Measurements from ENCODE around the gene LGALS3BP.
A peak's percentile ranks its signal among the peaks of the same experiment; 100 is the strongest.

Gene LGALS3BP

DNA sequence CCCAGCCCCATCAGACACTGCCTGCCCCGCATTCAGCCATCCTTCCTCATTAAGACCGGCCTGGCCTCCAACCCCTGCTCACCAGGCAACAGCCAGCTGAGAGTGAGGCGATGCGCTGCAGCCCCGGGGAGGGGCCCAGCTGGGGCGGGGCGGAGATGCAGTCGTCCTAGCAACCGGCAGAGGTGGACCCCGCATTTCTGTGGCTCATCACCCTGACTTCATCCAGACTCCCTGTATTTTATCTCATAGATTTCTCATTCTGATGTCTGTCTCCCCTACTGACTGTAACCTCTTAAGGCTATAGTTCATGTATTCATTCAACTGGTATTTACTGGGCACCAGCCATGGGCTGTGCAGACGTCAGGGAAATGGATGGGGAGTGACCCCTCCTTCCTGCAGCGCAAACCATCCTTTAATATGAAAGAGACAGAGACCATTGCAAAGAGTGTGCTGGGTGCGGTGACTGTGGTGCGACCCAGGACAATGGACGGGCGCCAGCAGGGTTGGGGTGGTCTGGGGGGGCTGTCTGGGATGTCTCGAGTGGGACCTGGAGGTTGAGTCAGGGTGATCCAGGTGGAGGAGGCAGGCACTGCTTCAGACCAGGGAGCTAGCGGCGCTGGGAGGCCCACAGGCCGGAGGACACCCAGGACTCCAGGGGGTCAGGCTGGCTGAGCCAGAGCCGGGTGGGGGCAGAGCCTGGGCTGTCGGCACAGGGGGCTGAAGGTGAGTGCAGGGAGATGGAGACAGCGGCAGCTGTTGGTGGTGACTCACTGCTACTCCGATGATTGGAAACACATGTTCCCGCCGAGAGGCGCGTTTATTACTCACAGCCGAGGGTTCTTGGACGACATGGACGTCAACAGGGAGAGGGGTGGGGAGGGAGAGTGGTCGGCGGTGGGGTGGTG lies 44.1 kb downstream of the LGALS3BP start:
- no peak for DNase-seq (ENCODE audit: low spot score)

DNA sequence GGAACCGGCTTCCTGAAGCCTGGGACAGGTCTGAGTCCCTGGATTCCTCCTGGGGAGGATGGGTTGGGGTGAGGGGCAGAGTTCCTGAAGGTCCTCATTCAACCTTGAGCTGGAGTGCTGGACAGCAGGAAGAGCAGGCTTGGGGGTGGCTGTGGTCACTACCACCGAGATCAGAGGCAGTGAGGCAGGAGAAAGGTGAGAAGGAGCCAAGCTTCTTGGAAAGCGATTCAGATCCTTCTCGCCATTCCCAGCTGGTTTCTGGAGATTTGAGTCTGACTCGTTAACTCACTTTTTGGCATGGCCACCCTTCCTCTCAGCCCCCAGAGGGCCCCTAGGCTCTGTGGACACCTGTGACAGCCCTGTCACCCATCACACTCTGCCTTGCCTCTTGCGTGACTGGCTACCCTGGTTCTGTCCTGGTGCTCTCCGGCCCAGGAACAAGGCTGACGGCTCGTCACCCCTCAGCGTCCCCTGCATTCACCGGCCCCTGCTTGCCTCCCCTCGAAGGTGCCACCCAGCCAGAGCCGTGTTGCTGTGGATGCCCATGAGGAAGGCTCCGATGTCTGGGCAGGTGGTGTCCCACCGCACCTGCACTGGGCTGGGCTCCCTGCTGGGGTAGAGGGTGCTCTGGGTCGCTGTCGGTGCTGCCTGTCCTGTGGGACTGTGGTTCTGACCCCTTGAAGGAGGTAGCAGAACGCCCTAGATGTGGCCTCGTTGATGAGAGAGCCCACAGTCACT lies 44.9 kb downstream of the LGALS3BP start:
- no peak for DNase-seq (ENCODE audit: low spot score)

DNA sequence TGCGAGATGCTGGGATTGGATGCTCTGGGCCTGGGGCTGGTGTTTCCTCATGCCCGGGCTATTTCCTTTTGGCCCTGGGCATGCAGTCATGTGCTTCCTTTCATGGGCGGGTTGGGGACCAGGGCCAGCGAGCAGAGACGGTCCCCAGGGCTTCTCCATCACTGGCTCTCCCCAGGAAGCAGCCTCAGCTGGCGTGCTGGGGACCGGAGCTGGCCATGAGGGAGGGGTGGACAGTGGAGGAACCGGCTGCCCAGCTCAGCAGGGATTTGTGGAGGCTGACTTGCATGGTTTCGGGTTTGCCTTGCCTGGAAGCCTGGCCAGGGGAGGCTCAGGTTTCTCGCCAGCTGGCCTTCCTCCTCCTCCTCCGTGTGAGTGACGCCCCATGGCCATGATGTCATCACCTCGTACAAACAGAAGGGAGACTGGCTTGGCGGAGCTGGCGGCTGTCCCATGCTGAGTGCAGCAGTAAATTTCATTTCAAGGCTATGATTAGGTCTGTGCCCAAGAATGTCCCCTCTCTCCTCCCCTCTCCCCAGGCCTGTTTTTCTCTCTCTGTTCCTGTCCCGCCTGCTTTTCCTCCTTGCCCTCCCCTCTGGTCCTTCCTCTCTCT lies 45.7 kb downstream of the LGALS3BP start:
- no peak for DNase-seq (ENCODE audit: low spot score)

DNA sequence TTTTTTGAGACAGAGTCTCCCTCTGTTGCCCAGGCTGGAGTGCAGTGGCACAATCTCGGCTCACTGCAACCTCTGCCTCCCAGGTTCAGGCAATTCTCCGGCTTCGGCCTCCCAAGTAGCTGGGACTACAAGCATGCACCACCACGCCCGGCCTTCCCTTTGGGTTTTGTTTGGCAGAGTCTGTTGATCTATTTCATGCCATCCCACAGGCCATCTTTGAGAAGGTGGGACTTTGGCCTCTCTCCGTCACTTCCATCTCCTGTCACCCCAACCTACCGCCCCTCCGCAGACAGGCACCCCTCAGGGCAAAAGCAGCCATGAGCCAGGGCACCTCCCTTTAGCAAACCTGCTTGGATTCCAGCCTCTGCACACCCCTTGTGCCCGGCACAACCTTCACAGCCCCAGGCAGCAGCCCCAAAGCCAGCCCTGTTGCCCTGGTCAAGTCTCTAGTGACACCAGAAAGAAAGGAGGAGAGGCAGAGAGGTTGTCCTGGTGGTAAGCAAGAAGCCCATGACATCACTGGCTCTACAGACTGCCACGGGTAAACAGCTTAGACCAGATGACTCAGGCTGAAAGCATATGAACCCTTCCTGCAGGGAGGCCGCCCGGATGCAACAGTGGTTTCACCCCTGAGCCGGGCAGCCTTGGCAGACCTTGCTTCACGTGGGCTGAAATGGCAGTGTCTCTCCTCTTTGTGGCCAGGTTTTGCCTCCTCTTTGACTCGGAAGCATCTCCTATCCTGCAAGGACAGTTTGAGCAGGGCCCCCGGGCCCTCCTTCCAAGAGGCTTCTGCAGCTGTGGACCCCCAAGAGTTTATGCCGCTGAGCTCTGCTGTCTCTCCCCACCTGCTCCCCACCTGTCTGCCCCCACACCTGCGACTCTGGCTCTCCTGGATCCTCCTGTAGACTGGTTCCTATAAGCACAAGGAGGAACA lies 46.4 kb downstream of the LGALS3BP start:
- peak; percentile 78 for DNase-seq (ENCODE audit: low spot score)

DNA sequence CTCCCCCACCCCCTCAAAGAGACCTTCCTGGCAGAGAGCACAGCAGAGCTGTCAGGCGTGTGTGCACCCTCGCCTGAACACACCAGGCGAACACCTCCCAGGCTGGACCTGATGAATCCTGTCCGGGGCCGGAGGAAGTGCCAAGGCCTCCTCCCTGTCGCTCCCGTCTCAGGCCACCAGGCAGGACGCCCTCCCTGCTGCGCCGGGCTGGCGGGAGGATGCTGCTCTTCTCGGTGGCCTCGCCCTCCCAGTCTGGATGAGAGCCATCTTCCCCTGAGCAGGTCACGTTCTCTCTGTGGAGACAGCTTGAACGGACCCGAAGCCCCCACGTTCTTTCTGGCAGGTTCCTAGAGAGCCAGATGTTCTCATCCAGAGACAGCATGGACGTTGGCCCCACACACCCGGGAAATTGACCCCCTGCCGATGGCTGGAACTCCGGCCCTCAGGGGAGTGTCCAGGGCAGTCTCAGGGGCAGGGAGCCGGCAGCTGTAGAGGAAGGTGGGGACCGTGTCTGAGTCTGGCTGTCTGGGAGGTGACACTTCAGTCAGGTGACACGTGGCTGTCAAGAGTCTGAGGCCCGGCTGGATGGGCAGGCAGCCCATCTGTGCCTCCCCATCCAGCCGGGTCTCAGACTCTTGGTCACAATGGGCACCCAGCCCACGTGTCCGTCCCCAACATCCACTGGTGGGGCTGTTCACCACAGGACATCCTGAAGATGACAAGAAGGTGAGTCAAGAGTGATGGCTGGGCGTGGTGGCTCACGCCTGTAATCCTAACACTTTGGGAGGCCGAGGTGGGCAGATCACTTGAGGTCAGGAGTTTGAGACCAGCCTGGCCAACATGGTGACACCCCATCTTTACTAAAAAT lies 49.6 kb downstream of the LGALS3BP start:
- no peak for DNase-seq (ENCODE audit: low spot score)

DNA sequence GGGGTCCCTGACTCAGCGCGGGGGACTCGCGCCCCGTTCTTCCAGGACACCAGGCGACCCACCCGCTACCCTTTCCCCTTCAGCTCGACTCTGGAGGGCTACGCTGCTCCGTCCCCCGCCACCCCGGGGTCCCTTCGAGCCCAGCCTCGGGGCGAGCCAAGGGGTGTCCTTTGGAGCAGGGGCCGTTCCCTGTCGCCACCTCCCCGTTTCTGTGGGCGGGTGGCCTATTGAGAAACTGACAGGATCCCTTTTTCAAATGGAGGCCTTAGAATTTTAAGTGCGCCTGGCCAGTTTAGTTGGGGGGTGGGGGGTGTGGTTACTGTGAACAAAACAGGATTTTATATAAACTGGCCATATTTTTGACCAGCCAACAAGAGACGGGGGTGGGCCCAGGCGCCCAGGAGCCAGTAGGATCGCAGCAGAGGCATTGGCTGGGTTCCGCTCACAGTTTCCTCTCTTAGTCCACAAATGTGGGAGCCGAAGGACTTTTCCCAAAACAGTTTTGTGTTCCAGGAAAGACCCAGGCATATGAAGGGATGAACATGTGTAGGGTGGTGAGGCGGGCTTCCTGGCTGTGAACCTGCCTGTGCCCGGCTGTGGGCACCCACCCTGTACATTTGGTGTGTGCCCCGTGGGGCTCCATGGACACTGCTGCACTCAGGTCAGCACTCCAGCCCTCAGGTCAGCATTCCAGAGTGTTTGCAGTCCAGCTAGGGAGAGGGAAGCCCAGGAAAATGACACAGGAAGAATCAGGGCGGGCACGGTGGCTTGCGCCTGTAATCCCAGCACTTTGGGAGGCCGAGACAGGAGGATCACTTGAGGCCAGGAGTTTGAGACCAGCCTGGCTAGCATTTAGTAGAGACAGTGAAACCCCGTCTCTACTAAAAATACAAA lies 53.8 kb downstream of the LGALS3BP start:
- no peak for DNase-seq (ENCODE audit: low spot score)

DNA sequence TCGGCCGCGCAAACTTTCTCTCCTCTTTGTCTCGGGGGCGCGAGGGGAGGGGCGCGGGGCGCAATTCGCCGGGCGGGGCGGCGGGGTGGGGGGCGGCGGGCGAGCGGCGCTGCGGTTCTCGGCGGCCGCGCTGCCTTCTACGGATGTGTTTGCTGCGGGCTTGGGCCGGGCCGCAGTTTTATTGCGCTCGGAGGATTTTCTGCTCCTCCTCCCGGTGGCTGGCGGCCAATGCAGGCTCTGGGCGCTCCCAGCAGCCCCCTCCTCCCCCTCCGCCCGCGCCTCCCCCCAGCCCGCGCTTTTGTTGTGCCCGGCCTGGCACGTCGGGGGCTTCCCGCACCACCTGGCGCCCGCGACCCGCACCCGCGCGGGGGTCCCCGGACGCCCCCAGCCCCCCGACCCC lies 54.5 kb downstream of the LGALS3BP start, which contains the start of gene TIMP2:
Gene TIMP2 (minus strand): TSS at position 154 of the 400 bp plus-strand sequence. CDS start 299 bp downstream, outside the sequence.
- peak; percentile 57 for DNase-seq (ENCODE audit: low spot score)

DNA sequence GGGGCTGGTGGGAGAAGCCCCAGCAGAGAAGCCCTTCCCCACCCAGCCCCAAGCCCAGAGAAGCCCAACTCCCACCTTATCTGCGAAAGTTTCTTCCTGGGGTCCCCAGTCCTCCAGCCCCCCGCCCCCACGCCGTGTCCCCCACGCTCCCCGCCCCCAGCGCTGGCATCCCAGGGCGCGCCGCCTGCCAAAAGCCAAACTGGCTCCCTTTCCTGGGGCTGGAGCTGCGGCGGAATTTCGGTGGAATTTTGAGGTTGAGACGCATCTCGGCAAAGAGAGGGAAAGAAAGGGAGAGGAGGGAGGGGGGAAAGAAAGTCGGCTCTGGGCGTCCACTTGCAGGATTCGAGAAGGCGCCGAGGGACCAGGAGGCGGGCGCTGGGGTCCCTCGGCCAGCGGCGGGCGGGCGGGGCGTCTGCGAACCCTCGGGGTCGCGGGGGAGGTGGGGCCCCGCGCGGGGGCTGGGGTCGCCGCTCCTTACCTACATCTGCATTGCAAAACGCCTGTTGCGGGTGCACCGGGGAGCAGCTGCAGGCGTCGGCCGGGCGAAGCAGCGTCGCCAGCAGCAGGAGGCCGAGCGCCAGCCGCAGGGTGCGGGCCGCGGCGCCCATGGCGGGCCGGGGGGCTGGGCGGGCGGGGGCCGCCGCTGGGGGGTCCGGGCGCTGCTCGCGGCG lies 55.1 kb downstream of the LGALS3BP start:
- no peak for DNase-seq (ENCODE audit: low spot score)

DNA sequence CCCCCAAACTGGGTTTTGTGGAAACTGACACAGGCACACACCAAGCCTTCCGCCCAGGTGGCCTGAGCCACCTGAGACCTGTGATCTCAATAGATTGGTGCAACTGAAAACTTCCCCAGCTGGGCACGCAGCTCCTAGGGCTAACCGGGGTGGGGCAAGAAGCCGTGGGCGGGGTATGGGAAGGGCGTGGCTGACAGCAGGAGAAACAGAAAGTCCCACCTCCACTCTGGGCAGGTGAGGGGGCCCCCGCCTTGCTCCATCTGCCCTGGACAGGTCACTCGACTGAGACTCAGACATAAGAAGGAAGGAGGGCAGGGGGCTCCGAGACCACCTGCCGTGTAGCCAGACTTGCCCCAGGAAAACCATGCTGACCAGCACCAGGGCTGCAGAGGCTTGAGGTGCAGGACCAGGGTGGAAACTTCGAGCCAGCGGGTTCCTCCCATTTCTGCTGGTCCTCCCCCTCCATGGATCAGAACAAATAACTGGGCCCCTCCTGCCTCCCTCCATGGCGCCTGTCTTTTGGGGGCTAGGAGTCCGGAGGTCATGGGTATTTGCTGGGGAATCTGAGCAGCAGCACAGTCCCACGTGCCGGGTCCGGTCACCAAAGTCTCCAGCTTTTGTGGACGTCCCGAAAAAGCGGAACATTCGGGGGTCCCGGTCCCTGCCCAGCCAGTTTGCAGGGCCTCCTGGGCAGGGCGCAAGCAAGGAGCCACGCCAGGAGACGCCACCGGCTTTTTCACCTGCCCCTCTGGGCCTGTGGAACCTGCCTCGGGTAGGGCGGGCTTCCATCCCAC lies 55.9 kb downstream of the LGALS3BP start:
- peak; percentile 22 for DNase-seq (ENCODE audit: low spot score)

DNA sequence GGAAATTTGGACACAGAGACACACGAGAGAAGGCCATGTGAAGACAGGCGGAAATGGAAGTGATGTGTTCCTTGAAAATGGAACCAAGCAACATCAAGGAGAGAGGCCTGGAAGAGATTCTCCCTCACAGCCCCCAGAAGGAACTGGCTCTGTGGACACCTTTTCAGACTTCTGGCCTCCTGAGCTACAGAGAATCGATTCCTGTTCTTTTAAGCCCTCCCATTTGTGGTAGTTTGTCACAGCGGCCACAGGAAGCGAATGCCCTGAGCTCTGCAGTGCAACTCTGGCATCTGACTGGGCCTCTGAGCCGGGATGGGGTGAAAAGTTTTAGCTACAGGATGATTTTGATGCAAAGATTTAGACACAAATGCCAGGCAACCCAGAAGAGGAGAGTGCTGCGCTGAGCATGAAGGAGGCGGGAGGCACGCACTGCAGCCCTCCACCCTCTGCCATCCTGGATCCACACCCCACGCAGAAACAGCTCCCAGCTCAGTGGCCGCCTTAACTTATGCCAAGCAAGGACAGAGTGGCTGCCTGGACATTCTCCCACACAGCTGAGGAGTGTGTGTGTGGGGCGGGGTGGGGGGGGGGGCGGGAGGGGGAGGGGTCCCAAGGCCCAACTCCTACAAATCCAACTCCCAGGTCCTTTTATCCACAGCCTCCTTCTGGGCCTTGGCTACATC lies 56.8 kb downstream of the LGALS3BP start:
- no peak for DNase-seq (ENCODE audit: low spot score)

DNA sequence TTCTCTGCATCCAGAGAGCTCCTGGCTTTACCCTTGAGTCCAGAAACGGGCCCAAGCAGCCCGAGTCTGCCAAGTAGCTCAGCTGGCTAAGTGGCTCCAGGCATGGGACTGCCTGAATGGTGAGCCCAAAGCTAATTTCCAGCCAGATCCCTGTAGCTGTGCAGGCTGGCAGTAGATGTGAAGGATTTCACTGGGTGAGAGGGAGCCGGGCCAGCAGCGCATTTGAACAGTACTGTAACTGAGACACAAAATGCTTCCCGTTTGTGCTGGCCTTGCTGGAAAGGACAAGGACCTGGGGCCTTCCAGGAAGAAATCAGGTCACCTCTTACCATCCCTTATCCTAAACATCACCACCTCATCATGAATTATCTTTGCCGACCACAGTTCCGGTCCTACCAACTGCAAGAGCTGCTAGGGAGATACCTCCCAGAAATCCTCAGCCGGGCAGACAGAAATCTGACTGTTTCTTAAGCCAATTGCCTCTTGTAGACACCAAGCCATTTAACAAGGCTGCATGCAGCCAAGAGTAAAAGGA lies 58.2 kb downstream of the LGALS3BP start:
- DNase-seq (ENCODE audit: low spot score) = no peak

Measured in activated CD4-positive, alpha-beta T cell treated with anti-CD3 and anti-CD28 coated beads, Interleukin-2, Interleukin-4, amounts not matched to agents 100 ng/mL and 50 ng/mL, durations not matched to agents 16 hours and 8 hours (primary cell).